22Rv1 (cell line): Measurements from ENCODE around the gene ZBTB7A.

Experiments used
- ZFX ChIP-seq: fragments of 450-650 bp; IDR thresholded peaks from 2 replicates; pipeline ENCODE4 v1.6.1; 2017; ENCODE audit warnings: antibody characterized with exemption, borderline replicate concordance
- TF ChIP-seq, protein P1 (sequence below): fragments of 450-650 bp; IDR thresholded peaks from 2 replicates; pipeline ENCODE4 v1.5.1; 2017; ENCODE audit warnings: mild to moderate bottlenecking

DNA sequence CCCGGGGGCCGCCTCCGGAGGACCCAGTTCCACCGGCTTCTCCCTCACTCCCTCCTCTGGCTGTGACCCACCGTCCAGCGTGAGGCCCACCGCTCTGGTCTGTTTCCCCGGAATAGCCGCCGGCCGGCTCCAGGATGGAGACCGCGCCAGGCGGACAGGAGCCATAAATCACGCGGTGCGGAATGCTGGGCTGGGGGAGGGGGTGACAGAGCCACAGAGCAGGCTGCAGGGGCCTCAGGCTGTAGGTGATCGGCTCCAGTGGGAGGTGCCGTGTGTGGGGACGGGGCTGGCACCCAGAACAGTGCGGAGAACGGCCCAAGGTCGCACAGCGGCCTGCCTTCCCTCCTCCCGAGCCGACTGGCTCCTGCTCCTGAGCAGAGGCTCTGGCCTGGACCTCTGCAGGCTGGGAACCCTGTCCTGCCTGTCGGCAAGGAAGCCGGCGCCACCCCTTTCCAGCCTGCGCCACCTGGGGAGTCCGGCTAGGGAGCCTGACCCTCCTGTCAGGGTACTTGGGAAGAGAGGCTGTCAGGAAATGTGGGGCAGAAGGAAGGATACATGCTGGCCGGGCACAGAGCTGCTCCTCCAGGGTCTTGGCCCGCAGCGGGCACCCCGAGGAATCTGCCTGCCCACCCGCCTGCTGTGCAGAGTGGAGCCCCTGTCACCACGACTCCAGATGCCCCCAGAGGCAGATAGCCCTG, 50.8 kb downstream of the ZBTB7A start:
- TF ChIP-seq, protein P1, sequence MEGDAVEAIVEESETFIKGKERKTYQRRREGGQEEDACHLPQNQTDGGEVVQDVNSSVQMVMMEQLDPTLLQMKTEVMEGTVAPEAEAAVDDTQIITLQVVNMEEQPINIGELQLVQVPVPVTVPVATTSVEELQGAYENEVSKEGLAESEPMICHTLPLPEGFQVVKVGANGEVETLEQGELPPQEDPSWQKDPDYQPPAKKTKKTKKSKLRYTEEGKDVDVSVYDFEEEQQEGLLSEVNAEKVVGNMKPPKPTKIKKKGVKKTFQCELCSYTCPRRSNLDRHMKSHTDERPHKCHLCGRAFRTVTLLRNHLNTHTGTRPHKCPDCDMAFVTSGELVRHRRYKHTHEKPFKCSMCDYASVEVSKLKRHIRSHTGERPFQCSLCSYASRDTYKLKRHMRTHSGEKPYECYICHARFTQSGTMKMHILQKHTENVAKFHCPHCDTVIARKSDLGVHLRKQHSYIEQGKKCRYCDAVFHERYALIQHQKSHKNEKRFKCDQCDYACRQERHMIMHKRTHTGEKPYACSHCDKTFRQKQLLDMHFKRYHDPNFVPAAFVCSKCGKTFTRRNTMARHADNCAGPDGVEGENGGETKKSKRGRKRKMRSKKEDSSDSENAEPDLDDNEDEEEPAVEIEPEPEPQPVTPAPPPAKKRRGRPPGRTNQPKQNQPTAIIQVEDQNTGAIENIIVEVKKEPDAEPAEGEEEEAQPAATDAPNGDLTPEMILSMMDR = no peak
- TF ChIP-seq ZFX = no peak
